ENCODE results near the gene SLC13A5.
"Not testable (repeated sequence)": the region's sequence is repeated elsewhere in the genome, so short reads cannot be mapped to it uniquely, and the experiment has no call there.

SLC13A5 gene

DNA sequence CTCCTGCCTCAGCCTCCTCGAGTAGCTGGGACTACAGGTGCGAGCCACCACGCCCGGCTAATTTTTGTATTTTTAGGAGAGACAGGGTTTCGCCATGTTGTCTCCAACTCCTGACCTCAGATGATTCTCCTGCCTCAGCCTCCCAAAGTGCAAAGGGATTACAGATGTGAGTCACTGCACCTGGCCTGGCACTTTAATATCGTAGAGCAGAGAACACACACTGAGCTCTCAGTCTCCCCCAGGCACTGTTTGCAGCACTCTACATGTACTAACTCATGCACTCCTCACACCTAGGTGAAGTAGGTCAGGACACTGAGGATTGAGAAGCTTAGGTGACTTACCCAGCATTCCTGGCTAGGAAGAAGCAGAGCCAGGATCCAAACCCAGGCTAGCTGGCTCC is 46.6 kb downstream of the SLC13A5 start:
- H3K27ac Mint-ChIP-seq, result no peak overlapping the region
- H3K36me3 Mint-ChIP-seq (ENCODE audit: low read depth), result no peaks in the 10 kb centered on the region
- no peaks in the 10 kb centered on the region for H3K9me3 Mint-ChIP-seq

DNA sequence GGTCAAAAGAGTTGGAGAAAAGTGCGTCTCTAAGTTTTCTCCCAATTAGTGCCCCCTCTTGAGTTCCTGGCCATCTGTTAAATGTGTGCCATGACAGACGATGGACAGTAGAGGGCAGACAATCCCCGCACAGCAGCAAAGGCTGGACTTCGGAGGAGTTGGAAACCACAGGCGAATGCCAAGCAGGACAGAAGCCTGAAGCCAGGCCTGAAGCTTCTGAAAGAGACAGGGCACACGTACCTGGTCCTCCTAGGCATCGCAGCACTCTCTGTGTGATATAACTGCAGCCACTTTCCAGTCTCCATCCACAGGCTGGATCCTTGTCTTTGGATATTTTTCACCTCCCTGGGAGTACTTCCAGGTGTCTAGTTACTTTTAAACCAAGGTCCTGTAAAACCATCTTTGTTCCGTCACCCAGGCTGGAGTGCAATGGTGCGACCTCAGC is 47.1 kb downstream of the SLC13A5 start:
- H3K27me3 Mint-ChIP-seq (ENCODE audit: low read depth), result peaks cover 41% of the 10 kb centered on the region
- H3K27ac Mint-ChIP-seq, result no peak overlapping the region
- no peaks in the 10 kb centered on the region for H3K9me3 Mint-ChIP-seq
- H3K36me3 Mint-ChIP-seq (ENCODE audit: low read depth), result no peaks in the 10 kb centered on the region
- TF ChIP-seq, protein P1, sequence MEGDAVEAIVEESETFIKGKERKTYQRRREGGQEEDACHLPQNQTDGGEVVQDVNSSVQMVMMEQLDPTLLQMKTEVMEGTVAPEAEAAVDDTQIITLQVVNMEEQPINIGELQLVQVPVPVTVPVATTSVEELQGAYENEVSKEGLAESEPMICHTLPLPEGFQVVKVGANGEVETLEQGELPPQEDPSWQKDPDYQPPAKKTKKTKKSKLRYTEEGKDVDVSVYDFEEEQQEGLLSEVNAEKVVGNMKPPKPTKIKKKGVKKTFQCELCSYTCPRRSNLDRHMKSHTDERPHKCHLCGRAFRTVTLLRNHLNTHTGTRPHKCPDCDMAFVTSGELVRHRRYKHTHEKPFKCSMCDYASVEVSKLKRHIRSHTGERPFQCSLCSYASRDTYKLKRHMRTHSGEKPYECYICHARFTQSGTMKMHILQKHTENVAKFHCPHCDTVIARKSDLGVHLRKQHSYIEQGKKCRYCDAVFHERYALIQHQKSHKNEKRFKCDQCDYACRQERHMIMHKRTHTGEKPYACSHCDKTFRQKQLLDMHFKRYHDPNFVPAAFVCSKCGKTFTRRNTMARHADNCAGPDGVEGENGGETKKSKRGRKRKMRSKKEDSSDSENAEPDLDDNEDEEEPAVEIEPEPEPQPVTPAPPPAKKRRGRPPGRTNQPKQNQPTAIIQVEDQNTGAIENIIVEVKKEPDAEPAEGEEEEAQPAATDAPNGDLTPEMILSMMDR (IDR thresholded peaks at IDR 0.05; ENCODE audit: unreplicated experiment in 3 of 3), result peak; percentile 82 to 86 (median 85)
- no peaks in the 10 kb centered on the region for H3K4me1 Mint-ChIP-seq
- H3K4me3 Mint-ChIP-seq, result no peak overlapping the region

More for the DNA sequence above, 46.6 kb downstream of the SLC13A5 start:
- H3K4me1 Mint-ChIP-seq, result no peaks in the 10 kb centered on the region
- TF ChIP-seq, protein P1 (IDR thresholded peaks at IDR 0.05; ENCODE audit: unreplicated experiment in 3 of 3), result no peak
- H3K27me3 Mint-ChIP-seq (ENCODE audit: low read depth), result peaks cover 36% of the 10 kb centered on the region
- H3K4me3 Mint-ChIP-seq, result no peak overlapping the region

DNA sequence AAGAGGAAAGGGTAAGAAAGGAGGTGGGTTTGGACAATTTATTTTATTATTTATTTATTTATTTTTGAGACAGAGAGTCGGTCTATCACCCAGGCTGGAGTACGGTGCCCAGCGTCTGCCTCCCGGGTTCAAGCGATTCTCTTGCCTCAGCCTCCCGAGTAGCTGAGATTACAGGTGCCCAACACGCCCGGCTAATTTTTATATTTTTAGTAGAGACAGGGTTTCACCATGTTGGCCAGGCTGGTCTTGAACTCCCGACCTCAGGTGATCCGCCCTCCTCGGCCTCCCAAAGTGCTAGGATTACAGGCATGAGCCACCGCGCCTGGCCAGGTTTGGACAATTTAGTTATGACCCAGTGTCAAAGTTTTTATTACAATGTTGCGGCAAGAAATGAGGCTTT is 50.0 kb downstream of the SLC13A5 start:
- not testable (repeated sequence) for H3K4me3 Mint-ChIP-seq; H3K4me1 Mint-ChIP-seq; H3K27ac Mint-ChIP-seq; H3K36me3 Mint-ChIP-seq (ENCODE audit: low read depth); H3K9me3 Mint-ChIP-seq
- peaks cover 55% of the 10 kb centered on the region for H3K27me3 Mint-ChIP-seq (ENCODE audit: low read depth)

DNA sequence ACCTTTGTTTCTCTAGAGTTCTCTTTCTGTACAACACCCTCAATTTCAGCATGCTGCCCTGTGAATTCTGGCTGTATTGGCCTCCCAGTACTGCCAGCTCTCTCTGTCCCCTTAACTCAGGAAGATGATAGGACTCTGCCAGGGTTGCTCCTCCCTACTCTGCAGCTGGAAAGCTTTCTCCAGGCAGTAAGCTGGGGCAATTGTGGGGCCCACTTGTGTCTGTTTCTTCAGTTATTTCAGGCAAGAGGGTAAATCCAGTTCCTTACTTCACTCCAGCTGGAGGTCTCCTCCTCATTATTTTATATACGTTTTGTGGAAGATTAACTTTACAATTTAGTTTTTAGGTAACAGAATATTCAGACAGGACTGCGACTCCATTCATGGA is 51.7 kb downstream of the SLC13A5 start:
- Mint-ChIP-seq H3K4me1 (no peaks in the 10 kb centered on the region), H3K27me3 (ENCODE audit: low read depth) (peaks cover 54% of the 10 kb centered on the region), H3K9me3 (no peaks in the 10 kb centered on the region), H3K4me3 (no peak overlapping the region), H3K36me3 (ENCODE audit: low read depth) (no peaks in the 10 kb centered on the region), H3K27ac (no peak overlapping the region)
- TF ChIP-seq, protein P1 (IDR thresholded peaks at IDR 0.05; ENCODE audit: unreplicated experiment in 3 of 3), result no peak

DNA sequence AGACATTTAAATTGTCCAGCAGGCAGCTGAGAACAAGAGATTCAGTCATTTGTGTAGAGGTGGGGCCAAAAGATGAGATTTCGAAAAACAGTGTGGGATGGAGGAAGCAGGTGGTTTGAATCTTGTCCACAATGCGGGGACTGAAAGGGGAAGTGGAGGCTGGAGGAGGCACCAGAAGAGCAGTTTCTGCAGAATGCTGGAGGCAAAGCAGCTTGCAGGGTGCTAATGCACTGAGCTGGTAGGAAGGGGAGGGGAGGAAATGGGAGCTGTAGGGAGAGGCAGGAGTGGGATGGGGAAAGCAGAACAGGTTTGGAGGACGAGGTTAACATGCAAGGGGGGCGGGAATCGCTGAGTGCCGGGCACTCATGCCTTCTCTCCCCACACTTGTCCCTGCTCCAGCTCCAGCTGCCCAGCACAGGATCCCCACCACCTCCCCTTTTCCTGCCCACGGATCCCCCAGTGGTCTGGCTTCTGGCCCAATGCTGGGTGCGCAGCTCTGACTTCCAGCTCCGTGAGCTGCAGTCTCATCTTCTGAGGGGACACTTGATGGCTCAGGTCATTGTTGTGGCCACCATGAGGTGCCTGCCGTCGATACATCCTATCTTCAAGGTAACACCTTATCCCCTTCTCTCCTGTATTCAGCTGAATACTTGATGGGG is 52.2 kb downstream of the SLC13A5 start:
- H3K9me3 Mint-ChIP-seq, result no peaks in the 10 kb centered on the region
- H3K4me3 Mint-ChIP-seq, result no peak overlapping the region
- H3K4me1 Mint-ChIP-seq, result peaks cover 4% of the 10 kb centered on the region
- no peak overlapping the region for H3K27ac Mint-ChIP-seq
- TF ChIP-seq, protein P1 (IDR thresholded peaks at IDR 0.05; ENCODE audit: unreplicated experiment in 3 of 3), result no peak
- no peaks in the 10 kb centered on the region for H3K36me3 Mint-ChIP-seq (ENCODE audit: low read depth)
- H3K27me3 Mint-ChIP-seq (ENCODE audit: low read depth), result peaks cover 56% of the 10 kb centered on the region

DNA sequence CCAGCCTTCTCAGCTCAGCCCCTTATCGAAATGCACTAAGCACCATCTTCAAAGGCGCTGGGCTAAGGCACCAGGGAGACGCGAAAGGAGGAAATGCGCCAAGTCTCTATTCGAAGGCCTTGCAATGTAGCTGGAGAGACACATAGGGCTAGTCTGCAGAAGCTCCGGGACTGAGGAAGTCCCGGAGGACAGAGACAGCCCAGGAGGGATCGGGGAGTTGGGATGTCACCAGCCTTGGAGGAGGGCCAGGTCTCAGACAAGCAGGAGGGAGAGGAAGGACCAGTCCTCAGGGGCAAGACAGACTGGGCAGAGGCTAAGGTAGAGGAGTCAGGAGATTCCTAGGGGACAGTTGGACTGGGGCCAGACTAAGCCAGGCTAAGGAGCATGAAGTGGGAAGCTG is 53.1 kb downstream of the SLC13A5 start:
- Mint-ChIP-seq H3K27me3 (ENCODE audit: low read depth) (peaks cover 62% of the 10 kb centered on the region), H3K27ac (no peak overlapping the region), H3K36me3 (ENCODE audit: low read depth) (no peaks in the 10 kb centered on the region), H3K9me3 (no peaks in the 10 kb centered on the region), H3K4me3 (peak overlapping the region in 2 of 3 experiments; percentile 8 to 46), H3K4me1 (peaks cover 10% of the 10 kb centered on the region)
- TF ChIP-seq, protein P1 (IDR thresholded peaks at IDR 0.05; ENCODE audit: unreplicated experiment in 3 of 3), result no peak

DNA sequence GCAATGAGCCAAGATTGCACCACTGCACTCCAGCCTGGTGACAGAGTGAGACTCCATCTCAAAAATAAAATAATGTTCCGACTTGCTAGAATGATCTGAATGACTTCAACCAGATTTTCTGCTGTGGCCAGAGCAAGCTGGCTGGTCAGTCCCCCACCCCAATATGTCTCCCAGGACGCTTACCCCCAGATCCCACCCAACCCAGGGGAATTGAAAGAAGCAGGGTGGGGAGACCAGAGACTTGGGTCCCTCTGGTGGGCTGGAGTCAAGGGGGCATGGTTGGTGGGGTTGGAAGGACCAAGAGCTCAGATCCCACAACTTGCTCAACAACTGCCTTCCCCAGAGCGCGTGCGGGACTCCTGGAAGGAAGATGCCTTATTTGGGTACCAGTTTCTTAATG is 54.8 kb downstream of the SLC13A5 start:
- peaks cover 24% of the 10 kb centered on the region for H3K4me1 Mint-ChIP-seq
- H3K27ac Mint-ChIP-seq; H3K36me3 Mint-ChIP-seq (ENCODE audit: low read depth); H3K9me3 Mint-ChIP-seq: not testable (repeated sequence)
- H3K27me3 Mint-ChIP-seq (ENCODE audit: low read depth), result peaks cover 79% of the 10 kb centered on the region
- H3K4me3 Mint-ChIP-seq, result peak overlapping the region in 1 of 3 experiments; percentile 11

Measured in nephron (organoid).